MCF 10A (cell line): Measurements from ENCODE around the gene PTH2R. TPM values are rescaled to one million over a fixed set of nuclear protein-coding genes. Genes with fewer than 3 reads are reported as not detected.
"Not testable (repeated sequence)": the region's sequence is repeated elsewhere in the genome, so short reads cannot be mapped to it uniquely, and the experiment has no call there.

Experiments
- BruUV-seq: library from RNA; stranded (reverse); fragments of 400-500 nt; replicated peaks from 2 replicates; lab custom pipeline; 2021; lab: Mats Ljungman, UMichigan
- CTCF ChIA-PET: fragments of 300-600 bp; sonication (Branson Sonifier 250); formaldehyde crosslinking; extraction: SDS; loops from one replicate; lab custom pipeline; 2021; ENCODE audit warnings: antibody characterized with exemption, inconsistent platforms; lab: Yijun Ruan, JAX
- POLR2A ChIA-PET: fragments of 300-600, 350-650 bp; sonication (Branson Sonifier 250); formaldehyde crosslinking; extraction: SDS; loops from one replicate; lab custom pipeline; 2020; ENCODE audit warnings: antibody characterized with exemption, inconsistent platforms; lab: Yijun Ruan, JAX
- DNase-seq: peaks from one replicate; pipeline ENCODE4 v3.0.0-alpha.2; 2018; ENCODE audit not compliant: unreplicated experiment
- H3K27ac Mint-ChIP-seq: one replicate; pipeline ENCODE4 v1.8.0; 2022; ENCODE audit warnings: mild to moderate bottlenecking, low read depth, mixed read lengths; ENCODE audit not compliant: unreplicated experiment
- H3K27me3 Mint-ChIP-seq: one replicate; pipeline ENCODE4 v1.8.0; 2022; ENCODE audit warnings: mixed read lengths; ENCODE audit not compliant: insufficient read depth, unreplicated experiment
- H3K36me3 Mint-ChIP-seq: one replicate; pipeline ENCODE4 v1.8.0; 2022; ENCODE audit warnings: mild to moderate bottlenecking, moderate library complexity, mixed read lengths; ENCODE audit not compliant: insufficient read depth, unreplicated experiment
- H3K4me1 Mint-ChIP-seq: one replicate; pipeline ENCODE4 v1.8.0; 2022; ENCODE audit warnings: mixed read lengths; ENCODE audit not compliant: insufficient read depth, unreplicated experiment
- H3K4me3 Mint-ChIP-seq: one replicate; pipeline ENCODE4 v1.8.0; 2022; ENCODE audit warnings: mild to moderate bottlenecking, moderate library complexity, mixed read lengths; ENCODE audit not compliant: unreplicated experiment
- H3K9me3 Mint-ChIP-seq: one replicate; pipeline ENCODE4 v1.8.0; 2022; ENCODE audit warnings: mixed read lengths; ENCODE audit not compliant: unreplicated experiment
- CTCF ChIP-seq: fragments of 200-600 bp; IDR thresholded peaks from one replicate; pipeline ENCODE4 v1.8.0; 2022; ENCODE audit warnings: antibody characterized with exemption, mild to moderate bottlenecking; ENCODE audit not compliant: unreplicated experiment
- intact Hi-C: fragments of 100-400 bp; cut with micrococcal nuclease; formaldehyde crosslinking; loops from 2 replicates; pipeline ENCODE4 v1.14.1; 2022
- total RNA-seq: library from RNA; stranded (reverse); gene quantifications from 2 replicates; pipeline ENCODE4 v1.2.3, GENCODE V29; 2022

The PTH2R gene
- total RNA-seq, 1 experiment from 2014 or later = not detected

GRCh38 chr2:208477741-208478140 lies 71.1 kb downstream of the PTH2R start:
- no peak overlapping the region for H3K4me3 Mint-ChIP-seq
- CTCF ChIA-PET = no interaction called here
- no peak overlapping the region for H3K27ac Mint-ChIP-seq
- H3K27me3 Mint-ChIP-seq = no peaks in the 10 kb centered on the region
- BruUV-seq = no TSS peak
- intact Hi-C loops = no loop called here
- no peaks in the 10 kb centered on the region for H3K36me3 Mint-ChIP-seq
- TF ChIP-seq CTCF = no peak
- H3K4me1 Mint-ChIP-seq = no peaks in the 10 kb centered on the region
- POLR2A ChIA-PET = no interaction called here
- no peak for DNase-seq
- no peaks in the 10 kb centered on the region for H3K9me3 Mint-ChIP-seq

- BruUV-seq = no TSS peak
- TF ChIP-seq CTCF = no peak
- H3K9me3 Mint-ChIP-seq = no peaks in the 10 kb centered on the region
- intact Hi-C loops = no loop called here
- no peaks in the 10 kb centered on the region for H3K27me3 Mint-ChIP-seq
- no peak for DNase-seq
- POLR2A ChIA-PET = no interaction called here
- H3K4me1 Mint-ChIP-seq = no peaks in the 10 kb centered on the region
- no peaks in the 10 kb centered on the region for H3K36me3 Mint-ChIP-seq
- H3K4me3 Mint-ChIP-seq = no peak overlapping the region
- no peak overlapping the region for H3K27ac Mint-ChIP-seq
- CTCF ChIA-PET = interaction anchor here (1.6 kb wide), 1 partner anchor 13 kb away, joined by 10 read pairs; no protein-coding TSS in a partner anchor
Observed at GRCh38 chr2:208479342-208479741, 72.8 kb downstream of the PTH2R start.

- H3K36me3 Mint-ChIP-seq, DNase-seq, H3K9me3 Mint-ChIP-seq, H3K4me1 Mint-ChIP-seq, POLR2A ChIA-PET, intact Hi-C loops, H3K27me3 Mint-ChIP-seq, H3K4me3 Mint-ChIP-seq, H3K27ac Mint-ChIP-seq, BruUV-seq: not testable (repeated sequence)
- CTCF ChIA-PET = interaction anchor here (0.7 kb wide), 1 partner anchor 387 kb away, joined by 3 read pairs; no protein-coding TSS in a partner anchor
Observed at GRCh38 chr2:208481945-208482344, 75.4 kb downstream of the PTH2R start.

GRCh38 chr2:208482453-208483015 lies 75.9 kb downstream of the PTH2R start:
- H3K4me1 Mint-ChIP-seq, H3K27me3 Mint-ChIP-seq, DNase-seq, H3K36me3 Mint-ChIP-seq, POLR2A ChIA-PET, H3K27ac Mint-ChIP-seq, BruUV-seq, intact Hi-C loops, H3K9me3 Mint-ChIP-seq, H3K4me3 Mint-ChIP-seq: not testable (repeated sequence)
- CTCF ChIA-PET = interaction anchor here (0.7 kb wide), 1 partner anchor 386 kb away, joined by 3 read pairs; no protein-coding TSS in a partner anchor

- Mint-ChIP-seq H3K27me3 (peaks cover 28% of the 10 kb centered on the region), H3K4me3 (no peak overlapping the region), H3K36me3 (no peaks in the 10 kb centered on the region), H3K4me1 (no peaks in the 10 kb centered on the region), H3K9me3 (no peaks in the 10 kb centered on the region), H3K27ac (no peak overlapping the region)
- intact Hi-C loops = no loop called here
- DNase-seq = no peak
- no TSS peak for BruUV-seq
- TF ChIP-seq CTCF = no peak
- CTCF ChIA-PET = no interaction called here
- POLR2A ChIA-PET = no interaction called here
Observed at GRCh38 chr2:208485390-208485789, 78.8 kb downstream of the PTH2R start.
